Measurements from ENCODE around the gene THRAP3.
"Not testable (repeated sequence)": the region's sequence is repeated elsewhere in the genome, so short reads cannot be mapped to it uniquely, and the experiment has no call there.

GRCh38 chr1:36221901-36222300 lies 2.3 kb upstream of the THRAP3 start:
- TF ChIP-seq NR3C1 (CRISPR knock-in tag; conservative IDR thresholded peaks at IDR 0.05; ENCODE audit: low read depth); CTCF (IDR thresholded peaks at IDR 0.05); JUN (CRISPR knock-in tag; IDR thresholded peaks at IDR 0.05); ZNF416 (CRISPR knock-in tag; IDR thresholded peaks at IDR 0.05); USF1 (CRISPR knock-in tag; IDR thresholded peaks at IDR 0.05); ZBTB43 (CRISPR knock-in tag; IDR thresholded peaks at IDR 0.05); NR2C2 (CRISPR knock-in tag; IDR thresholded peaks at IDR 0.05); MAX (CRISPR knock-in tag; IDR thresholded peaks at IDR 0.05); GTF2I (CRISPR knock-in tag; conservative IDR thresholded peaks at IDR 0.05); TEAD4 (CRISPR knock-in tag; IDR thresholded peaks at IDR 0.05); MLX (CRISPR knock-in tag; IDR thresholded peaks at IDR 0.05): not testable (repeated sequence)
